K562 (cell line): Measurements from ENCODE around the gene IRAK2. TPM values are rescaled to one million over a fixed set of nuclear protein-coding genes. Genes with fewer than 3 reads are reported as not detected.
"Not testable (repeated sequence)": the region's sequence is repeated elsewhere in the genome, so short reads cannot be mapped to it uniquely, and the experiment has no call there.

ENCODE experiments used
- ATAC-seq: fragments of 200-7000 bp; cut with Tn5 transposase; 3 replicates; pipeline ENCODE4 v1.9.1; 2020; ENCODE audit warnings: moderate library complexity
- BruUV-seq: library from RNA; stranded (reverse); fragments of 400-500 nt; replicated peaks from 2 replicates; lab custom pipeline; 2021; lab: Mats Ljungman, UMichigan
- CTCF ChIA-PET: fragments of 300-600 bp; formaldehyde crosslinking; extraction: SDS; loops from one replicate; lab custom pipeline; 2021; ENCODE audit warnings: low intra/inter-chr PET ratio; lab: Yijun Ruan, JAX
- POLR2A ChIA-PET: fragments of 300-600, 350-650 bp; sonication (Branson Sonifier 250); formaldehyde crosslinking; extraction: SDS; loops from one replicate; lab custom pipeline; 2021; ENCODE audit warnings: antibody characterized with exemption, inconsistent platforms; lab: Yijun Ruan, JAX
- DNase-seq, 4 experiments: peaks; one replicate each; pipeline versions ENCODE4 v3.0.0 to v3.0.0-alpha.2; 2011 to 2018; ENCODE audit warnings: low spot score in 3 of 4, mixed read lengths in 3 of 4; ENCODE audit errors: extremely low read depth in 1 of 4
- FAIRE-seq: peaks from 2 replicates; lab custom pipeline; 2011; peaks lifted over from hg19 to GRCh38; lab: Jason Lieb, UNC
- H2AFZ ChIP-seq: 2 replicates; pipeline ENCODE4 v1.6.0; 2011; ENCODE audit warnings: low read depth, low read length, control low read depth, inconsistent platforms
- H3K27ac ChIP-seq: fragments of 200-600 bp; 3 replicates; pipeline ENCODE4 v1.8.0; 2011; ENCODE audit warnings: low read depth, mild to moderate bottlenecking, control low read depth, inconsistent platforms, low read length, moderate library complexity, mixed read lengths; ENCODE audit errors: extremely low read depth
- H3K27me3 ChIP-seq, 2 experiments: fragments of 300-600 bp in 1 of 2; 2 replicates in 1 of 2; 3 replicates in 1 of 2; pipeline versions ENCODE4 v1.6.0 to v1.8.0; 2011; ENCODE audit warnings: inconsistent platforms in 2 of 2, low read length in 2 of 2, mild to moderate bottlenecking in 1 of 2, mixed read lengths in 1 of 2, moderate library complexity in 1 of 2; ENCODE audit not compliant: control insufficient read depth in 2 of 2, insufficient read depth in 2 of 2
- H3K36me3 ChIP-seq: fragments of 300-600 bp; 3 replicates; pipeline ENCODE4 v1.8.0; 2011; ENCODE audit warnings: mild to moderate bottlenecking, low read length, inconsistent platforms; ENCODE audit not compliant: control insufficient read depth, insufficient read depth
- H3K4me1 ChIP-seq, 2 experiments: fragments of 200-600 bp in 1 of 2; replicated peaks in 1 of 2; 2 replicates in 1 of 2; 3 replicates in 1 of 2; pipeline versions ENCODE4 v1.5.1 to v1.8.0; 2011; ENCODE audit warnings: inconsistent platforms in 2 of 2, low read length in 2 of 2, mild to moderate bottlenecking in 1 of 2, mixed read lengths in 1 of 2, moderate library complexity in 1 of 2; ENCODE audit not compliant: control insufficient read depth in 2 of 2, insufficient read depth in 2 of 2
- H3K4me2 ChIP-seq: 2 replicates; pipeline ENCODE4 v1.6.1; 2011; ENCODE audit warnings: low read length, control low read depth, inconsistent platforms, mixed read lengths; ENCODE audit not compliant: insufficient read depth
- H3K4me3 ChIP-seq: fragments of 200-600 bp; sonication (generic), shearing (Covaris generic); 2 replicates; pipeline ENCODE4 v1.5.1; 2016; ENCODE audit warnings: control low read depth, inconsistent platforms
- H3K79me2 ChIP-seq: fragments of 200-600 bp; 3 replicates; pipeline ENCODE4 v1.8.0; 2011; ENCODE audit warnings: low read length, inconsistent platforms; ENCODE audit not compliant: control insufficient read depth, insufficient read depth
- H3K9ac ChIP-seq, 2 experiments: 2 replicates each; pipeline versions ENCODE4 v1.6.0 to v1.6.1; 2011; ENCODE audit warnings: low read depth in 2 of 2, low read length in 2 of 2, control low read depth in 1 of 2, inconsistent platforms in 1 of 2, mild to moderate bottlenecking in 1 of 2, mixed read lengths in 1 of 2; ENCODE audit not compliant: insufficient read depth in 1 of 2
- H3K9me1 ChIP-seq: one replicate; pipeline ENCODE4 v1.6.0; 2011; ENCODE audit warnings: inconsistent platforms, mild to moderate bottlenecking, low read length, moderate library complexity; ENCODE audit not compliant: control insufficient read depth, insufficient read depth
- H3K9me3 ChIP-seq: replicated peaks from 2 replicates; pipeline ENCODE4 v1.5.1; 2011; ENCODE audit warnings: low read depth, low read length, inconsistent platforms; ENCODE audit not compliant: control insufficient read depth, insufficient read depth
- H4K20me1 ChIP-seq: replicated peaks from 2 replicates; pipeline ENCODE4 v1.6.1; 2011; ENCODE audit warnings: low read length, inconsistent platforms, mixed read lengths; ENCODE audit not compliant: control insufficient read depth, insufficient read depth
- HCFC1 ChIP-seq: IDR thresholded peaks from 2 replicates; pipeline ENCODE4 v1.6.1; 2012; ENCODE audit warnings: low read depth, low read length, improper control_type of control experiment
- HLTF ChIP-seq: fragments of 450-650 bp; IDR thresholded peaks from 2 replicates; pipeline ENCODE4 v1.6.1; 2016
- KLF10 ChIP-seq: fragments of 250-450 bp; sonication (Bioruptor Pico); IDR thresholded peaks from 2 replicates; pipeline ENCODE4 v1.6.1; 2021; ENCODE audit warnings: matching md5 sums
- KLF13 ChIP-seq: fragments of 450-650 bp; IDR thresholded peaks from 2 replicates; pipeline ENCODE4 v1.6.1; 2016; ENCODE audit warnings: missing genetic modification characterization, low read depth, mild to moderate bottlenecking, missing compliant biosample characterization, moderate library complexity, borderline replicate concordance
- NELFE ChIP-seq: IDR thresholded peaks from 2 replicates; pipeline ENCODE4 v1.6.1; 2011; ENCODE audit warnings: mild to moderate bottlenecking; ENCODE audit not compliant: insufficient read depth, insufficient read length
- RBBP5 ChIP-seq: fragments of 200-600 bp; sonication (generic); IDR thresholded peaks from 2 replicates; pipeline ENCODE4 v1.6.1; 2012; ENCODE audit warnings: borderline replicate concordance, mild to moderate bottlenecking, low read length, control low read depth, inconsistent platforms; ENCODE audit not compliant: insufficient read depth, poor library complexity, severe bottlenecking
- ZNF121 ChIP-seq: sonication (generic); formaldehyde crosslinking; conservative IDR thresholded peaks from 2 replicates; pipeline ENCODE4 v1.8.0; 2022; ENCODE audit warnings: missing genetic modification reagents
- ZNF24 ChIP-seq: fragments of 450-650 bp; IDR thresholded peaks from 2 replicates; pipeline ENCODE4 v1.6.1; 2016
- ZNF785 ChIP-seq: fragments of 250-450 bp; sonication (Bioruptor Pico); IDR thresholded peaks from 2 replicates; pipeline ENCODE4 v1.4.0; 2020; ENCODE audit warnings: mild to moderate bottlenecking
- WGBS: fragments of 100-300 bp; shearing (Covaris generic); methylation state at CpG from one replicate; pipeline ENCODE4 v1.1.6; 2016; ENCODE audit warnings: low coverage, mixed read lengths; ENCODE audit not compliant: insufficient coverage; ENCODE audit errors: missing lambda C conversion rate; 5-methylcytosine and 5-hydroxymethylcytosine counted together
- in situ Hi-C: fragments of 300-500 bp; cut with MboI; formaldehyde crosslinking; loops from 4 replicates; pipeline ENCODE4 v1.15.0; 2018; ENCODE audit warnings: inconsistent platforms, mixed read lengths
- intact Hi-C: fragments of 100-400 bp; cut with micrococcal nuclease; formaldehyde crosslinking; loops from 2 replicates; pipeline ENCODE4 v1.14.2; 2022
- polyA plus RNA-seq, 8 experiments: library from polyadenylated mRNA; depleted of rRNA in 4 of 8; stranded (reverse) in 5 of 8; unstranded in 3 of 8; fragments of >200 nt; fragmentation: Nextera tagmentation in 2 of 8; fragmentation: Illumina TruSeq in 1 of 8; extraction: Ambion mirVana in 2 of 8; extraction: Trizol in 1 of 8; gene quantifications; 2 replicates each; pipeline versions ENCODE4 v1.2.1 to v1.2.3, GENCODE V29; 2011 to 2014; ENCODE audit warnings: inconsistent platforms in 1 of 8, missing spikeins in 1 of 8
- total RNA-seq, 7 experiments: library from RNA; depleted of rRNA in 6 of 7; stranded (reverse); fragments of >200 nt in 6 of 7; fragmentation: Illumina TruSeq in 2 of 7; extraction: Trizol in 2 of 7; gene quantifications; 2 replicates each; pipeline versions ENCODE4 v1.2.1 to v1.2.3, GENCODE V29; 2011 to 2021; ENCODE audit warnings: low replicate concordance in 1 of 7
- TF ChIP-seq, protein P1 (sequence below): fragments of 450-650 bp; IDR thresholded peaks from 2 replicates; pipeline ENCODE4 v1.7.0; 2016; ENCODE audit warnings: borderline replicate concordance
- TF ChIP-seq, protein P2 (sequence below): fragments of 250-450 bp; sonication (Bioruptor Pico); IDR thresholded peaks from 2 replicates; pipeline ENCODE4 v1.5.0; 2021; ENCODE audit warnings: mild to moderate bottlenecking, borderline replicate concordance

IRAK2 gene
- total and polyA plus RNA-seq, 9 of the 15 experiments (the other 6 are each of a cell fraction or from before 2014, with no cell fraction given): 0.42 to 4.4 (median 2.7) TPM

- H3K4me3 ChIP-seq, H3K27me3 ChIP-seq, H3K9ac ChIP-seq, FAIRE-seq, ATAC-seq, BruUV-seq, H2AFZ ChIP-seq, H3K9me1 ChIP-seq, H4K20me1 ChIP-seq, H3K4me1 ChIP-seq, H3K79me2 ChIP-seq, intact Hi-C loops, H3K4me2 ChIP-seq, DNase-seq, in situ Hi-C loops, H3K9me3 ChIP-seq, CTCF ChIA-PET, H3K27ac ChIP-seq, H3K36me3 ChIP-seq: not testable (repeated sequence)
- TF ChIP-seq ZNF121 (CRISPR knock-in tag): peak; percentile 97
- WGBS: 78% methylated on average over 6 of the region's 6 CpGs
- POLR2A ChIA-PET: interaction anchor here (1.1 kb wide), 1 partner anchor 15 kb away, joined by 6 read pairs; no protein-coding TSS in a partner anchor
Measured at GRCh38 chr3:10158555-10158954, 6.2 kb upstream of the IRAK2 start.

DNA sequence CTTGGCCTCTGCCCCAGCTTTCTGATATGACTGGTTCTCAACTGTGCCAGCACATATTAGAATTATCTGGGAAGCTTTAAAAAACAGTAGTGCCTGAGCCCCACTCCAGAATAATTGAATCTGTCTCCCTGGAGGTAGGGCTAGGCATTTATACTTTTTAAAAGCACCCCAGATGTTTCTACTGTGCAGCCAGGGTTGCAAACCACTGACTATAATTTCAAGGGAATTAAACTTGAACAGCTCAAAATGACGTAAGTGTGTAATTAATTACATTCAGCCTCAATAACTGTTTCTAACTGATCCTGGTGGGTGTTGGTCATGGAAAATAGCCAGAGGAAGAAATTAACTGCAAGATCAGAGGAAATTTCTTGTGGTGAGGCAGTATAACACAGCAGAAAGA is 4.4 kb upstream of the IRAK2 start:
- FAIRE-seq (no peak), DNase-seq (no peak), ATAC-seq (no peak)
- in situ Hi-C loops (no loop called here), intact Hi-C loops (loop anchor here (5.0 kb wide), 2 partner anchors 133 to 162 kb away; partner anchors contain the start of genes FANCD2 and SEC13)
- Histone ChIP-seq H3K4me2 (no peak overlapping the region), H3K27ac (no peak overlapping the region), H3K9ac (no peak overlapping the region; a peak in 1 of 4 replicates), H3K4me3 (no peak overlapping the region), H3K9me3 (no peaks in the 10 kb centered on the region), H2AFZ (no peak overlapping the region), H3K27me3 (no peaks in the 10 kb centered on the region), H3K4me1 (peaks cover 0 to 12% of the 10 kb centered on the region in 2 experiments; a peak in 3 of 5 replicates), H3K9me1 (no peaks in the 10 kb centered on the region), H3K79me2 (no peaks in the 10 kb centered on the region), H3K36me3 (no peaks in the 10 kb centered on the region), H4K20me1 (no peaks in the 10 kb centered on the region)
- 64% methylated on average over 1 of the region's 1 CpG for WGBS
- ChIA-PET POLR2A (interaction anchor here (0.6 to 2.3 kb wide), 5 partner anchors 8 to 684 kb away, joined by 3 to 9 read pairs (median 4); no protein-coding TSS in a partner anchor), CTCF (no interaction called here)
- no TSS peak for BruUV-seq
- TF ChIP-seq ZNF785 (CRISPR knock-in tag): no peak
- TF ChIP-seq KLF13 (tag): no peak
- no peak for TF ChIP-seq KLF10 (CRISPR knock-in tag)
- TF ChIP-seq, protein P1, sequence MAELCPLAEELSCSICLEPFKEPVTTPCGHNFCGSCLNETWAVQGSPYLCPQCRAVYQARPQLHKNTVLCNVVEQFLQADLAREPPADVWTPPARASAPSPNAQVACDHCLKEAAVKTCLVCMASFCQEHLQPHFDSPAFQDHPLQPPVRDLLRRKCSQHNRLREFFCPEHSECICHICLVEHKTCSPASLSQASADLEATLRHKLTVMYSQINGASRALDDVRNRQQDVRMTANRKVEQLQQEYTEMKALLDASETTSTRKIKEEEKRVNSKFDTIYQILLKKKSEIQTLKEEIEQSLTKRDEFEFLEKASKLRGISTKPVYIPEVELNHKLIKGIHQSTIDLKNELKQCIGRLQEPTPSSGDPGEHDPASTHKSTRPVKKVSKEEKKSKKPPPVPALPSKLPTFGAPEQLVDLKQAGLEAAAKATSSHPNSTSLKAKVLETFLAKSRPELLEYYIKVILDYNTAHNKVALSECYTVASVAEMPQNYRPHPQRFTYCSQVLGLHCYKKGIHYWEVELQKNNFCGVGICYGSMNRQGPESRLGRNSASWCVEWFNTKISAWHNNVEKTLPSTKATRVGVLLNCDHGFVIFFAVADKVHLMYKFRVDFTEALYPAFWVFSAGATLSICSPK: no peak
- no peak for TF ChIP-seq NELFE
- TF ChIP-seq HLTF: no peak
- TF ChIP-seq ZNF24: no peak
- TF ChIP-seq HCFC1: no peak
- TF ChIP-seq, protein P2, sequence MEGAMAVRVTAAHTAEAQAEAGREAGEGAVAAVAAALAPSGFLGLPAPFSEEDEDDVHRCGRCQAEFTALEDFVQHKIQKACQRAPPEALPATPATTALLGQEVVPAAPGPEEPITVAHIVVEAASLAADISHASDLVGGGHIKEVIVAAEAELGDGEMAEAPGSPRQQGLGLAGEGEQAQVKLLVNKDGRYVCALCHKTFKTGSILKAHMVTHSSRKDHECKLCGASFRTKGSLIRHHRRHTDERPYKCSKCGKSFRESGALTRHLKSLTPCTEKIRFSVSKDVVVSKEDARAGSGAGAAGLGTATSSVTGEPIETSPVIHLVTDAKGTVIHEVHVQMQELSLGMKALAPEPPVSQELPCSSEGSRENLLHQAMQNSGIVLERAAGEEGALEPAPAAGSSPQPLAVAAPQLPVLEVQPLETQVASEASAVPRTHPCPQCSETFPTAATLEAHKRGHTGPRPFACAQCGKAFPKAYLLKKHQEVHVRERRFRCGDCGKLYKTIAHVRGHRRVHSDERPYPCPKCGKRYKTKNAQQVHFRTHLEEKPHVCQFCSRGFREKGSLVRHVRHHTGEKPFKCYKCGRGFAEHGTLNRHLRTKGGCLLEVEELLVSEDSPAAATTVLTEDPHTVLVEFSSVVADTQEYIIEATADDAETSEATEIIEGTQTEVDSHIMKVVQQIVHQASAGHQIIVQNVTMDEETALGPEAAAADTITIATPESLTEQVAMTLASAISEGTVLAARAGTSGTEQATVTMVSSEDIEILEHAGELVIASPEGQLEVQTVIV: no peak
- no peak for TF ChIP-seq RBBP5
